Measurements from ENCODE around the gene ANKS1A. TPM values are rescaled to one million over a fixed set of nuclear protein-coding genes. Genes with fewer than 3 reads are reported as not detected.

Gene ANKS1A
- total RNA-seq, 1 donor from 2014 or later: 17.0 TPM

DNA sequence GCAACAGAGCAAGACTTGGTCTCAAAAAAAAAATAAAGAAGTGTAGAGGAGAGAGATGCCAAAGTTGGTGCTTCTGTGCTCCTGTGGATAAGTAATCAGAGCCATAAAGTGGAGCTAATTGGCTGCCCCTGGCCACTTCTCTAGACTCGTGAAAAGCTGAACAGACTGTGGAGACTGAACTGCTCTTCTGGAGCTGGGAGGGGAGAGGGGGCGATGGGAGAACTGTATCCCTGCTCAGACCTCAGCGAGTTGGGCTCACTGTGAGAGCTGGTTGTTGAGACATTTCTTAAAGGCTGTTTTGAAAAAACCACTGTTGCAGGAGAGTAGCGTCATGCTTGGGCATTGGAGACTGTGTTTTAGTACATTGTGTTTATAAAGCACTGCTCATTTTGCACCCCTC, 126.4 kb downstream of the ANKS1A start:
- H2AFZ ChIP-seq (replicated peaks): no peak overlapping the region
- no peak overlapping the region for H3K4me2 ChIP-seq
- no peaks in the 10 kb centered on the region for H3K9me3 ChIP-seq (ENCODE audit: low read depth)
- no peak for DNase-seq (ENCODE audit: low spot score)
- H3K79me2 ChIP-seq (ENCODE audit: low read depth): no peaks in the 10 kb centered on the region
- H3K4me1 ChIP-seq: no peaks in the 10 kb centered on the region
- no peak overlapping the region for H3K27ac ChIP-seq
- H3K9ac ChIP-seq: no peak overlapping the region
- no peaks in the 10 kb centered on the region for H4K20me1 ChIP-seq (ENCODE audit: low read depth)
- Mint-ChIP-seq H3K4me1 (peaks cover 13% of the 10 kb centered on the region), H3K36me3 (peaks cover 15% of the 10 kb centered on the region), H3K27ac (no peak overlapping the region), H3K27me3 (ENCODE audit: insufficient read depth, low read depth) (no peaks in the 10 kb centered on the region), H3K4me3 (no peak overlapping the region), H3K9me3 (no peaks in the 10 kb centered on the region)
- H3K4me3 ChIP-seq: no peak overlapping the region
- no peaks in the 10 kb centered on the region for H3K27me3 ChIP-seq
- H3K36me3 ChIP-seq: no peaks in the 10 kb centered on the region
- H3F3A ChIP-seq (ENCODE audit: low read depth): no peaks in the 10 kb centered on the region
- TF ChIP-seq EZH2phosphoT487 (IDR thresholded peaks at IDR 0.05): no peak
- no peak for TF ChIP-seq EZH2 (IDR thresholded peaks at IDR 0.05)
- TF ChIP-seq, protein P1, sequence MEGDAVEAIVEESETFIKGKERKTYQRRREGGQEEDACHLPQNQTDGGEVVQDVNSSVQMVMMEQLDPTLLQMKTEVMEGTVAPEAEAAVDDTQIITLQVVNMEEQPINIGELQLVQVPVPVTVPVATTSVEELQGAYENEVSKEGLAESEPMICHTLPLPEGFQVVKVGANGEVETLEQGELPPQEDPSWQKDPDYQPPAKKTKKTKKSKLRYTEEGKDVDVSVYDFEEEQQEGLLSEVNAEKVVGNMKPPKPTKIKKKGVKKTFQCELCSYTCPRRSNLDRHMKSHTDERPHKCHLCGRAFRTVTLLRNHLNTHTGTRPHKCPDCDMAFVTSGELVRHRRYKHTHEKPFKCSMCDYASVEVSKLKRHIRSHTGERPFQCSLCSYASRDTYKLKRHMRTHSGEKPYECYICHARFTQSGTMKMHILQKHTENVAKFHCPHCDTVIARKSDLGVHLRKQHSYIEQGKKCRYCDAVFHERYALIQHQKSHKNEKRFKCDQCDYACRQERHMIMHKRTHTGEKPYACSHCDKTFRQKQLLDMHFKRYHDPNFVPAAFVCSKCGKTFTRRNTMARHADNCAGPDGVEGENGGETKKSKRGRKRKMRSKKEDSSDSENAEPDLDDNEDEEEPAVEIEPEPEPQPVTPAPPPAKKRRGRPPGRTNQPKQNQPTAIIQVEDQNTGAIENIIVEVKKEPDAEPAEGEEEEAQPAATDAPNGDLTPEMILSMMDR (IDR thresholded peaks at IDR 0.05): no peak

DNA sequence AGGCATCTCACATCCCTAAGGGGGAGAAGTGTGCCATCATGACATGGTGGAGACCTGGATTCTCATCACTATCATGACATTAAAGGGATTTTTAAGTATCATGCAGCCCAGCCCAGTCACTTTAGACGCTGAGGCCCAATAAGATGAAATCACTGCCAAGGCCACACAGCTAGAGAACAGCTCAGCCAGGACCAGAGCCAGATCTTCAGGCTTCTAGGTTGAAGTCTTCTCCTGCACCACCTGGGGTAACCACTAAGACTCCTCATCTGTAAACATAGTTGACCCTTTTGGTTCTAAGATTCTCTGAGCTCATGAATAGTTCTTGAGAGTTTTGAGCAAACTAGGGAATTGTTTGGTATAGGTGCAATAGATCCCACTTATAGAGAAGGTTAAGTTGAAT, 126.9 kb downstream of the ANKS1A start:
- TF ChIP-seq EZH2phosphoT487 (IDR thresholded peaks at IDR 0.05): no peak
- TF ChIP-seq, protein P1 (IDR thresholded peaks at IDR 0.05): no peak
- no peak for TF ChIP-seq EZH2 (IDR thresholded peaks at IDR 0.05)
- H3K4me2 ChIP-seq: no peak overlapping the region
- H3K27me3 Mint-ChIP-seq (ENCODE audit: insufficient read depth, low read depth): no peaks in the 10 kb centered on the region
- no peaks in the 10 kb centered on the region for H3F3A ChIP-seq (ENCODE audit: low read depth)
- no peaks in the 10 kb centered on the region for H4K20me1 ChIP-seq (ENCODE audit: low read depth)
- H3K4me1 ChIP-seq: no peaks in the 10 kb centered on the region
- H3K36me3 Mint-ChIP-seq: peaks cover 13% of the 10 kb centered on the region
- H3K4me3 Mint-ChIP-seq: no peak overlapping the region
- H3K4me3 ChIP-seq: no peak overlapping the region
- no peak overlapping the region for H3K27ac ChIP-seq
- no peak overlapping the region for H3K27ac Mint-ChIP-seq
- H3K9me3 Mint-ChIP-seq: no peaks in the 10 kb centered on the region
- no peak overlapping the region for H2AFZ ChIP-seq (replicated peaks)
- H3K36me3 ChIP-seq: no peaks in the 10 kb centered on the region
- no peak overlapping the region for H3K9ac ChIP-seq
- no peaks in the 10 kb centered on the region for H3K27me3 ChIP-seq
- H3K9me3 ChIP-seq (ENCODE audit: low read depth): no peaks in the 10 kb centered on the region
- no peak for DNase-seq (ENCODE audit: low spot score)
- H3K79me2 ChIP-seq (ENCODE audit: low read depth): no peaks in the 10 kb centered on the region
- peaks cover 13% of the 10 kb centered on the region for H3K4me1 Mint-ChIP-seq

DNA sequence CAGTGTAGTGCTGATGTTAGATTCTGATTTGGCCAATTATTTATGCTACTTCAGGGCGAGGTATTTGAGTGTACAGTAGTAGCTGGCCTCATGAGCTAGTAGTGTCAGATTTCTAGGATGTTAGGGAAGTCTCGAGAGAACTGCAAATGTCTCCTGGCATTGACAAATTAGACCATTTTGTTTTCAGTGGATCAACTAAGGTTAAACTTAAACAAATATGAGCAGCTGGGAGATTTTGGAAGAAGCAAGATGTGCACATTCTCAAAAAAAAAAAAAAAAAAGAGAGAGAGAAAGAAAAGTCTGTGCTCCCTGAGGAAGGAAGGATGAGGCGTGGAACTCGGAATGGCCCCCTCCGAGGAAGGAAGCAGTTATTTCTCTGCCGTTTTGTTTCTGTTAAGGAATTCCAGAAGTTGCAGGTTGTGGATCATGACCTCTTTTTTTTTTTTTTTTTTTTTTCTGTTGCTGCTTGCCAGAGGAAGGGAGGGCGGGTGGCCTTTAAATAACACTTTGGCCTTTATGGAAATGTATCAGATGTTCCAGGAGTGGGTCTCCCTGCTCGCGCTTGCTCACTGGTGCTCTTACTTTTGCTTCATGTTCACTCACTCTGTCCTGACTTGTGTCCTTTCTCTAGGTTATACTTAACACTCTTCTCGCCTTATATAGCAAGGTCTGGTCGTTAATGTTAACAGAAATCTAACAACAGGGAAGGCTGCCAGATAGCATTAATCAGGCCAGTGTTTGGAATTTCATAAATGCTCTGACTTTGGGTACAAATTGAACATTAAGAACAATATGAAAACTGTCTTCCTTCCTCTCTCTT, 127.7 kb downstream of the ANKS1A start:
- no peaks in the 10 kb centered on the region for H3K27me3 Mint-ChIP-seq (ENCODE audit: insufficient read depth, low read depth)
- H3K4me3 Mint-ChIP-seq: no peak overlapping the region
- Histone ChIP-seq H3K4me3 (no peak overlapping the region), H3F3A (ENCODE audit: low read depth) (no peaks in the 10 kb centered on the region), H3K9me3 (ENCODE audit: low read depth) (no peaks in the 10 kb centered on the region), H2AFZ (replicated peaks) (no peak overlapping the region), H3K79me2 (ENCODE audit: low read depth) (no peaks in the 10 kb centered on the region), H3K27ac (no peak overlapping the region), H3K4me2 (no peak overlapping the region), H3K27me3 (no peaks in the 10 kb centered on the region), H3K9ac (no peak overlapping the region), H3K4me1 (no peaks in the 10 kb centered on the region), H3K36me3 (no peaks in the 10 kb centered on the region), H4K20me1 (ENCODE audit: low read depth) (no peaks in the 10 kb centered on the region)
- H3K9me3 Mint-ChIP-seq: no peaks in the 10 kb centered on the region
- H3K27ac Mint-ChIP-seq: peak overlapping the region; percentile 14
- no peak for DNase-seq (ENCODE audit: low spot score)
- peaks cover 13% of the 10 kb centered on the region for H3K36me3 Mint-ChIP-seq
- peaks cover 13% of the 10 kb centered on the region for H3K4me1 Mint-ChIP-seq
- TF ChIP-seq, protein P1 (IDR thresholded peaks at IDR 0.05): no peak
- TF ChIP-seq EZH2 (IDR thresholded peaks at IDR 0.05) (no peak), EZH2phosphoT487 (IDR thresholded peaks at IDR 0.05) (no peak)

All from neural progenitor cell (in vitro differentiated cells).